ENCODE measurements around the gene RHNO1.

DNA sequence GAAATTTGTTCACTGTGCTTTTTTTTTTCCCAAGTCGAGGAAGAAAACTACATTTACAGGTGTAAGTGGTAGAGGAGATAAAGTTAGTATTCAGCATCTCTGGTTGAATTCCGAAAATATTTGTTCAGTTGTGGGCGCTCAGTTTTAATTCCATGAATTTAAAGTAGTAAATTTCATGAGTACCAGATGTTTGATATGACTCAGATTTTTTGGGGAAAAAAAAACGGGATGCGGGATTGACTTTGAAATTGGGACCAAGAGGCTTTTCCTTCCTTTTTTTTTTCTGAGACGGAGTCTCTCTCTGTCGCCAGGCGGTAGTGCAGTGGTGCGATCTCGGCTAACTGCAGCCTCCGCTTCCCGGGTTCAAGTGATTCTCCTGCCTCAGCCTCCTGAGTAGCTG, 15.2 kb downstream of the RHNO1 start:
- TF ChIP-seq, protein P1, sequence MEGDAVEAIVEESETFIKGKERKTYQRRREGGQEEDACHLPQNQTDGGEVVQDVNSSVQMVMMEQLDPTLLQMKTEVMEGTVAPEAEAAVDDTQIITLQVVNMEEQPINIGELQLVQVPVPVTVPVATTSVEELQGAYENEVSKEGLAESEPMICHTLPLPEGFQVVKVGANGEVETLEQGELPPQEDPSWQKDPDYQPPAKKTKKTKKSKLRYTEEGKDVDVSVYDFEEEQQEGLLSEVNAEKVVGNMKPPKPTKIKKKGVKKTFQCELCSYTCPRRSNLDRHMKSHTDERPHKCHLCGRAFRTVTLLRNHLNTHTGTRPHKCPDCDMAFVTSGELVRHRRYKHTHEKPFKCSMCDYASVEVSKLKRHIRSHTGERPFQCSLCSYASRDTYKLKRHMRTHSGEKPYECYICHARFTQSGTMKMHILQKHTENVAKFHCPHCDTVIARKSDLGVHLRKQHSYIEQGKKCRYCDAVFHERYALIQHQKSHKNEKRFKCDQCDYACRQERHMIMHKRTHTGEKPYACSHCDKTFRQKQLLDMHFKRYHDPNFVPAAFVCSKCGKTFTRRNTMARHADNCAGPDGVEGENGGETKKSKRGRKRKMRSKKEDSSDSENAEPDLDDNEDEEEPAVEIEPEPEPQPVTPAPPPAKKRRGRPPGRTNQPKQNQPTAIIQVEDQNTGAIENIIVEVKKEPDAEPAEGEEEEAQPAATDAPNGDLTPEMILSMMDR (conservative IDR thresholded peaks at IDR 0.05; ENCODE audit: low read depth, low read length) = no peak
- no peak for TF ChIP-seq EZH2 (IDR thresholded peaks at IDR 0.05; ENCODE audit: borderline replicate concordance, low read depth, low read length, poor library complexity, severe bottlenecking)
